Measurements from ENCODE around the gene SPSB2.
"Not testable (repeated sequence)": the region's sequence is repeated elsewhere in the genome, so short reads cannot be mapped to it uniquely, and the experiment has no call there.

Gene SPSB2

GRCh38 chr12:6902448-6902847 lies 29.3 kb upstream of the SPSB2 start:
- no peak for DNase-seq (ENCODE audit: low read depth)

GRCh38 chr12:6899837-6900519 lies 26.9 kb upstream of the SPSB2 start:
- no peak for DNase-seq (ENCODE audit: low read depth)

GRCh38 chr12:6899427-6899826 lies 26.3 kb upstream of the SPSB2 start:
- no peak for DNase-seq (ENCODE audit: low read depth)

- DNase-seq (ENCODE audit: low read depth): no peak
These were observed 23.8 kb upstream of the SPSB2 start for GRCh38 chr12:6896846-6897435.

- DNase-seq (ENCODE audit: low read depth): no peak
These were observed 21.2 kb upstream of the SPSB2 start for GRCh38 chr12:6894321-6894720.

DNA sequence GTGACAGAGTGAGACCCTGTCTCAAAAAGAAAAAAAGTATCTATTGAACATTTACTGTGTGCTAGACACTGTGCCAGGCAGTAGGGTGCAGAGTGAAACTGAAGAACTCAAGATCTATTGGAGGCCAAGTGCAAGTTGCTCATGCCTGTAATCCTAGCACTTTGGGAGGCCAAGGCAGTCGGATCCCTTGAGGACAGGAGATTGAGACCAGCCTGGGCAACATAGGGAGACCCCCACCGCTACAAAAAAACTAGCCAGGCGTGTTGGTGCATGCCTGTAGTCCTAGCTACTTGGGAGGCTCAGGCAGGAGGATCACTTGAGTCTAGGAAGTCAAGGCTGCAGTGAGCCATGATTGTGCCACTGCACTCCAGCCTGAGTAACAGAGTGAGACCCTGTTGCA lies 19.6 kb upstream of the SPSB2 start:
- DNase-seq (ENCODE audit: low read depth): not testable (repeated sequence)

DNA sequence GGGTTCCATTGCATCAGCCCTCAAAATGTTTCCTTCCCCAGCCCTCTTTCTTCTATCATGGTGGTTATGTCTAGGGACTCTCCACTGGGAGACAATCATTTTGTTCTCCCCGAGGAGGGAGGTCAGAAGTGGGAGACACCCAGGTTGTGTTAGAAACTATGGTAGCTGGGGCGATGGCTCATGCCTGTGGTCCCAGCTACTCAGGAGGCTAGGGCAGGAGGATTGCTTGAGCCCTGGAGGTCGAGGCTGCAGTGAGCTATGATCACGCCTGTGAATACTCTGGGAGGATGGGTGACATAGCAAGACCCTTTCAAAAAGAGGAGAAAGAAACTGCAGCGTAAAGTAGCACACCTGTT lies 18.5 kb upstream of the SPSB2 start:
- DNase-seq (ENCODE audit: low read depth): no peak

DNA sequence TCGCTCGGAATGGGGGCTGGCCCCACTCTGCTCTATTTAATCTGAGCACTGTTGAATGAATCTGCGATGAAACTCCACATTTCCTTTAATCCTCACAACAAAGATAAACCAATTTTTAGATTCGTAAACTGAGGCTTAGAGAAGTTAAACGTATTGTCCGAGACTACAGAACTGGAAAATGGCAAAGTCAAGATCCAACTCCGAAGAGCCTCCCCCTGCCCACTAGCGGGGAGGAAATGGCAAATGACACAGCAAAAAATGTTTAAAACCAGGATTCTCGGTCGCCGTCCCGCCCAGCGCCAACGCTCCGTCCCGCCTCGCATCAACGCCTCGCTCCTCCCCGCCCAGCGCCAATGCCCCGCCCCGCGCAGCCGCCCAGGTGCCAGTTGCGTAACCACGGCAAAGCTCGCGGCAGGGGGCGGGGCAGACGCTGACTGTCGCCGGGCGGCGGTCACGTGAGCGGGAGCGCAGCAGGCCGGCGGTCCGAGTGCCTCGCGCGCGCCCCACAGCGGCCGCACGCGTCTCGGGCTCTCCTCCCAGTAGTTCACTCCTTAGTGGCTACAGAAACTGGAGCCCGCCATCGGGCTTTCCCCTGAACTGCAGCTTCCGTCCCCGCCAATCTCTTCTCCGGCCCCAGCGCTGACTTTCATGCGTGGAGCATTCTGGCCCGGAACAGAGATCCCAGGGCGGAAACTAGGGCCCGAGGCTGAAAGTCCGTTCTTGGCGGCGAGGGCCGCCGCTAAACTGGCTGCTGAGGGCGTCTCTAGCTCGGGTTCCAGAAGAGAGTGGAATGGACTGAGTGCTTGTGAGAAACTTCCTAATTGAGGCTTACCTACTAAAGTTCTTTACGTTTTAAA lies 17.9 kb upstream of the SPSB2 start:
- peak; percentile 99 for DNase-seq (ENCODE audit: low read depth)

DNA sequence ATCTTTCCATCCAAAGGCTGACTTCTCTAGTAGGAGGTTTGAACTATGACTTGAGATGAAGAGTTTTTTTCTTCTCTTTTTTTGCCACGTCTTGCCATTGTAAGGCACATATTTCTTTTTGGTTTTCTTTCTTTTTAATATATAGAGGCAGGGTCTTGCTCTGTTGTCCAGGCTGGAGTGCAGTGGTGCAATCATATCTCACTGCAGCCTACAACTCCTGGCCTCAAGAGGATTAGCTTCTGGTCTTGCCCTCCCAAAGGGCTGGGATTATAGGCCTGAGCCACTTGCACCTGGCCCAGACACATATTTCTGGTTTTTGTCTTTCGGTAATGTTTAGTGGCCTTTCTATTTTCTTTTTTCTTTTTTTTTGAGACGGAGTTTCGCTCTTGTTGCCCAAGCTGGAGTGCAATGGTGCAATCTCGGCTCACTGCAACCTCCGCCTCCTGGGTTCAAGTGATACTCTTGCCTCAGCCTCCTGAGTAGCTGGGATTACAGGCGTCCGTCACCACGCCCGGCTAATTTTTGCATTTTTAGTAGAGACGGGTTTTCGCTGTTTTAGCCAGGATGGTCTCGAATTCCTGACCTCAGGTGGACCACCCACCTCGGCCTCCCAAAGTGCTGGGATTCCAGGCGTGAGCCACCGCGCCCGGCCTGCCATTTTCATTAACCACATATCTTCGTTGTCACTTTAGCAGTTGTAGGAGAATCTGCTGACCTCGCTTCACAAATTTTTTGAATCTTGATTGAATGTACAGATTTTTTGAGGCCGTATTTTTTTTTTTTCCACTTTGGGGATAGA lies 16.9 kb upstream of the SPSB2 start:
- not testable (repeated sequence) for DNase-seq (ENCODE audit: low read depth)

DNA sequence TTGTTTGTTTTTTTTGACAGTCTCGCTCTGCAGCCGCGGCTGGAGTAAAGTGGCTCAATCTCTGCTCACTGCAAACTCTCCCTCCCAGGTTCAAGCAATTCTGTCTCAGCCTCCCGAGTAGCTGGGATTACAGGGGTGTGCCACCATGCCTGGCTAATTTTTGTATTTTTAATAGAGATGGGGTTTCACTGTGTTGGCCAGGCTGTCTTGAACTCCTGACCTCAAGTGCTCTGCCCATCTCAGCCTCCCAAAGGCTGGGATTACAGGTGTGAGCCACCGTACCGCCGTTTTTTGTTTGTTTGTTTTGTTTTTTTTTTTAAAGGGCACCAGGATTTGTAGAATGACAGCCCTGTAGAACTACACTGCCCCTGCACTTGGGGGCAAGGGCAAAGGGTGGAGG lies 15.7 kb upstream of the SPSB2 start:
- not testable (repeated sequence) for DNase-seq (ENCODE audit: low read depth)

DNA sequence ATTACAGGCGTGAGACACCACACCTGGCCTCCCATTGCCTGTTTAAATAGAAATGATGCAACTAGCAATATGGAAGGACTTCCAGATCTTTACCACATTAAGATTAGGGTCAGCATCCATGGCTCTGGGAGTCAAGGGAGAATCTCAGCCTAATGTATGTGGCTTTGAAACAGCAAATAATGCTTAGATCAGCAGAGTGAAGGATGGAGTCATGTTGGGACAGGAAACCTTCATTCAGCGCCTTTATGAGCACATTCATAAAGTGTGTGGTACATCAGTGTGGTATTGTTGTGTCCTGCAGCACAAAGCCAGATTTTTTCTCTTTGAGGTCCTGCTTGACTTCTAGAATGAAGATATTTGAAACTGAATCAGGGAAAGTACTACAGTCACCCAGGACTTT lies 15.3 kb upstream of the SPSB2 start:
- no peak for DNase-seq (ENCODE audit: low read depth)

GRCh38 chr12:6887460-6887859 lies 14.4 kb upstream of the SPSB2 start:
- DNase-seq (ENCODE audit: low read depth): no peak

GRCh38 chr12:6886206-6886999 lies 13.3 kb upstream of the SPSB2 start:
- DNase-seq (ENCODE audit: low read depth): not testable (repeated sequence)

DNA sequence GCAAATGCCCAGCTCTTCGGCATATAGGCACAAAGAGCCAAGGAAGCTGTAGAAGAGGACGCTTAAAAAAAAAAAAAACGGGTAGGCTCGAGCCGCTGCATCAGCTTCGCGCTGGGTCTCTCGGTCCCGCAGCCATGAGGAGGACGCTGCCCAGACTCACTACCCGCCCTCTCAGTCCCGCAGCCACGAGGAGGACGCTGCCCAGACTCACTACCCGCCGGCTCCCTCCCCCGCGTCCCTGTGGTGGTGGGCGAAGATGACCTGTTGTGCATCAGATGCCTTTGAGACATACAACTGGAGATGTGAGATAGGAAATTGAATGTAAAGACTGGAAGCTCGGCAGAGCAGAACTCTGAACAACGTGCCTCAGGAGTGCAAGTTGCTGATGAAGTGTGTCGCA lies 11.4 kb upstream of the SPSB2 start:
- no peak for DNase-seq (ENCODE audit: low read depth)

DNA sequence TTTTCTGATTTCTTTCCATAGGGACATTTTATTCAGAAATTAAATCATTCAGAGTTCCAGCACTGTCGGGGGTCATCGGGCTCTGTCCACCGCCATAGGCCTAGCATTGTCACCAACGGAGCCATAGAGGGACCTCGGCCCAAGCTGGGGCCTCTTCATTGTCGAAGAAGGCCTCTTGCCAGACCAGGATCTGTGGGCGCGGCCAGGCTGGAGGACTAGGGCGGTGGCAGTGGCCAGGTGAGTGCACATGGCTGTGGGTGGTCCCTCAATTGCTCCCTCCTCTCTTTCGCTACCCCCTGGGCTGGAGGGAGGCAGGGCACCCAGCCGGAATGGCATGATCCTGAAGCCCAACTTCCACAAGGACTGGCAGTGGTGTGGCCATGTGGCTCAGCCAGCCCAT lies 10.6 kb upstream of the SPSB2 start:
- DNase-seq (ENCODE audit: low read depth): no peak

DNA sequence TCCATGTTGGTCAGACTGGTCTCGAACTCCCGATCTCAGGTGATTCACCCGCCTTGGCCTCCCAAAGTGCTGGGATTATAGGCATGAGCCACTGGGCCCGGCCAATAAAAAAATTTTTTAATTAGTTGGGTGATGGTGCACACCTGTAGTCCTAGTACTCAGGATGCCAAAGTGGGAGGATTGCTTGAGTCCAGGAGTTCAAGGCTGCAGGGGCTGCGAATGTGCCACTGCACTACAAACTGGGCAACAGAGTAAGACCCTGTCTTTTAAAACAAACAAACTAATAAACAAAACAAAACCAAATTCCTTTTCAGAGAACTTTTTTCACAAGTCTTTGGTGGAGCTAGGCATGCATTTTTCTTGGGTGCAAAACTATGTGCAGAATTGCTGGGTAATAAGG lies 10.1 kb upstream of the SPSB2 start:
- no peak for DNase-seq (ENCODE audit: low read depth)

GRCh38 chr12:6879824-6880223 lies 6.7 kb upstream of the SPSB2 start:
- DNase-seq (ENCODE audit: low read depth): not testable (repeated sequence)

GRCh38 chr12:6874015-6874368 lies 889 bp upstream of the SPSB2 start:
- not testable (repeated sequence) for DNase-seq (ENCODE audit: low read depth)

- DNase-seq (ENCODE audit: low read depth): peak; percentile 74
These were observed 742 bp downstream of the SPSB2 start for GRCh38 chr12:6872073-6873048.
